GM12878 (cell line): Measurements from ENCODE around the gene LPIN3. TPM values are rescaled to one million over a fixed set of nuclear protein-coding genes. Genes with fewer than 3 reads are reported as not detected.

ENCODE experiments used
- ATAC-seq: fragments of 200-7000 bp; cut with Tn5 transposase; 3 replicates; pipeline ENCODE4 v1.9.1; 2020; ENCODE audit warnings: mild to moderate bottlenecking, moderate library complexity
- BruUV-seq: library from RNA; stranded (reverse); fragments of 400-500 nt; replicated peaks from 2 replicates; lab custom pipeline; 2021; lab: Mats Ljungman, UMichigan
- CTCF ChIA-PET: fragments of 300-600 bp; sonication (Branson Sonifier 250); formaldehyde crosslinking; extraction: SDS; loops from one replicate; lab custom pipeline; 2021; ENCODE audit warnings: inconsistent platforms; lab: Yijun Ruan, JAX
- POLR2A ChIA-PET: fragments of 350-600 bp; formaldehyde crosslinking; extraction: SDS; loops from one replicate; lab custom pipeline; 2021; ENCODE audit warnings: inconsistent platforms; lab: Charles Lee
- RAD21 ChIA-PET: fragments of 300-600 bp; sonication (Branson Sonifier 250); formaldehyde crosslinking; loops from one replicate; lab custom pipeline; 2023; ENCODE audit warnings: antibody characterized with exemption; ENCODE audit not compliant: unreplicated experiment; lab: Charles Lee
- SMC1A ChIA-PET: fragments of 300-600 bp; sonication (Branson Sonifier 250); formaldehyde crosslinking; loops from one replicate; lab custom pipeline; 2023; ENCODE audit not compliant: unreplicated experiment, uncharacterized antibody; lab: Charles Lee
- DNase-seq: peaks from one replicate; pipeline ENCODE4 v3.0.0-alpha.2; 2011; ENCODE audit warnings: low read depth, low spot score
- FAIRE-seq: peaks from 3 replicates; lab custom pipeline; 2011; peaks lifted over from hg19 to GRCh38; lab: Jason Lieb, UNC
- H2AFZ ChIP-seq: 2 replicates; pipeline ENCODE4 v1.6.0; 2011; ENCODE audit warnings: low read depth, low read length, control low read depth; ENCODE audit not compliant: control insufficient read depth
- H3K27ac ChIP-seq: 2 replicates; pipeline ENCODE4 v1.5.1; 2011; ENCODE audit warnings: control low read depth; ENCODE audit not compliant: control insufficient read depth, insufficient read depth
- H3K27me3 ChIP-seq, 2 experiments: replicated peaks in 1 of 2; 2 replicates each; pipeline versions ENCODE4 v1.6.0 to v1.6.1; 2011; ENCODE audit warnings: low read length in 1 of 2; ENCODE audit not compliant: control insufficient read depth in 2 of 2, insufficient read depth in 2 of 2
- H3K36me3 ChIP-seq, 2 experiments: 2 replicates each; pipeline ENCODE4 v1.5.1; 2011; ENCODE audit warnings: low read length in 1 of 2; ENCODE audit not compliant: control insufficient read depth in 2 of 2, insufficient read depth in 2 of 2
- H3K4me1 ChIP-seq: 2 replicates; pipeline ENCODE4 v1.6.1; 2011; ENCODE audit warnings: mild to moderate bottlenecking, low read length, moderate library complexity, mixed read lengths; ENCODE audit not compliant: control insufficient read depth, insufficient read depth
- H3K4me2 ChIP-seq: 2 replicates; pipeline ENCODE4 v1.6.0; 2011; ENCODE audit warnings: control low read depth; ENCODE audit not compliant: control insufficient read depth, insufficient read depth
- H3K4me3 ChIP-seq: fragments of 200-600 bp; sonication (generic); 2 replicates; pipeline ENCODE4 v1.5.1; 2016
- H3K79me2 ChIP-seq: 2 replicates; pipeline ENCODE4 v1.6.0; 2011; ENCODE audit warnings: low read length; ENCODE audit not compliant: control insufficient read depth, insufficient read depth
- H3K9ac ChIP-seq: 2 replicates; pipeline ENCODE4 v1.8.0; 2011; ENCODE audit warnings: low read length, control low read depth, mixed read lengths; ENCODE audit not compliant: control insufficient read depth, insufficient read depth
- H3K9me3 ChIP-seq: replicated peaks from 3 replicates; pipeline ENCODE4 v1.5.1; 2011; ENCODE audit warnings: mild to moderate bottlenecking, low read length; ENCODE audit not compliant: control insufficient read depth, insufficient read depth
- H4K20me1 ChIP-seq: 2 replicates; pipeline ENCODE4 v1.6.0; 2011; ENCODE audit not compliant: control insufficient read depth, insufficient read depth
- ATF7 ChIP-seq: fragments of 450-650 bp; IDR thresholded peaks from 2 replicates; pipeline ENCODE4 v1.6.1; 2016; ENCODE audit warnings: low read depth, mild to moderate bottlenecking
- EED ChIP-seq: sonication (generic); IDR thresholded peaks from 2 replicates; pipeline ENCODE4 v1.6.1; 2016; ENCODE audit warnings: antibody characterized with exemption, low read depth
- whole genome bisulfite sequencing: methylation state at CpG from one replicate; pipeline ENCODE4 v1.1.6; 2016; ENCODE audit warnings: low lambda C conversion rate; ENCODE audit not compliant: insufficient replicate concordance, insufficient coverage; ENCODE audit errors: missing lambda C conversion rate; 5-methylcytosine and 5-hydroxymethylcytosine counted together
- in situ Hi-C: fragments of 300-500 bp; cut with MboI; formaldehyde crosslinking; loops from 9 replicates; pipeline ENCODE4 v1.14.3; 2018; ENCODE audit warnings: mixed read lengths
- intact Hi-C: fragments of 100-400 bp; cut with micrococcal nuclease; formaldehyde crosslinking; loops from one replicate; pipeline ENCODE4 v1.14.2; 2022; ENCODE audit not compliant: unreplicated experiment
- polyA plus RNA-seq, 11 experiments: library from polyadenylated mRNA; depleted of rRNA in 4 of 11; unstranded in 6 of 11; stranded (reverse) in 5 of 11; fragments of >200 nt; fragmentation: Nextera tagmentation in 4 of 11; fragmentation: Illumina TruSeq in 1 of 11; extraction: Ambion mirVana in 4 of 11; extraction: Trizol in 1 of 11; gene quantifications; 1 replicate in 1 of 11; 2 replicates in 10 of 11; pipeline versions ENCODE4 v1.2.1 to v1.2.3, GENCODE V29; 2011 to 2016; ENCODE audit warnings: inconsistent platforms in 2 of 11, missing spikeins in 2 of 11, low read depth in 1 of 11
- total RNA-seq, 4 experiments: library from RNA; depleted of rRNA in 3 of 4; stranded (reverse); fragments of >200 nt in 3 of 4; fragmentation: Illumina TruSeq in 1 of 4; extraction: Trizol in 1 of 4; gene quantifications; 2 replicates each; pipeline versions ENCODE4 v1.2.1 to v1.2.3, GENCODE V29; 2013 to 2021
- TF ChIP-seq, protein P1 (sequence below): fragments of 450-650 bp; IDR thresholded peaks from 2 replicates; pipeline ENCODE4 v1.6.1; 2017; ENCODE audit warnings: mild to moderate bottlenecking, moderate library complexity
- TF ChIP-seq, protein P2 (sequence below): fragments of 450-650 bp; IDR thresholded peaks from 2 replicates; pipeline ENCODE4 v1.6.1; 2018; ENCODE audit warnings: mild to moderate bottlenecking, low read depth, moderate library complexity; ENCODE audit not compliant: partially characterized antibody

Gene LPIN3
- total and polyA plus RNA-seq, 10 of the 15 experiments (the other 5 are each of a cell fraction or from before 2014, with no cell fraction given), result 0.13 to 1.3 (median 0.51) TPM

DNA sequence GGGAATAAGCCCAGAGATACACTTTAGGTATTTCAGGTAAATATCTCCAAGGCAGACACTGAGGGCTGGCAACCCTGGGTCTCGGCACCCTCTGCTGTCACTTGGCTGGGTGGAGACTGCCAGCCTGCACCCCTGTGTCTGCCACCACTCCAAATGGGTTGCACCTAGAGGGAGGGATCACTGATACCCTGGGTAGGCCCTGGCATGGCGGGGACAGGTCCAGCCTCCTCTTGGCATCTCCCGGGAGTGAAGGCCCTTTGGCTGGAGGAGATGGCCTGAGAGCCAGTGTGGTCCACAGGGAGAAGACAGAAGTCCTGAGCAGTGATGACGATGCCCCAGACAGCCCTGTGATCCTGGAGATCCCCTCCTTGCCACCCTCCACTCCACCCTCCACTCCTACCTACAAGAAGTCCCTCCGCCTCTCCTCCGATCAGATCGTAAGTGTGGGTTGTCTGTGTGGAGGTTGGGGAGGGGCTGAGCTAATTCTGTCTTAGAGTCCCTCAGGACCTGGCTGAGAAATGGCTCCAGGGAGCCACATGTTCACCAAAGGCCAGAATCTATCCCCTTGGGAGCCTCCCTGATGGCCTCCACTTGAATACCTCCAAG lies 15.1 kb downstream of the LPIN3 start:
- Histone ChIP-seq H3K79me2 (no peaks in the 10 kb centered on the region), H3K27ac (no peak overlapping the region), H3K4me3 (no peak overlapping the region), H3K4me2 (no peak overlapping the region), H3K9ac (no peak overlapping the region), H3K27me3 (no peaks in the 10 kb centered on the region; a peak in 1 of 4 replicates), H2AFZ (no peak overlapping the region), H4K20me1 (no peaks in the 10 kb centered on the region), H3K9me3 (no peaks in the 10 kb centered on the region), H3K4me1 (no peaks in the 10 kb centered on the region)
- POLR2A ChIA-PET, result no interaction called here
- CTCF ChIA-PET, result interaction anchor here (1.0 kb wide), 1 partner anchor 16 kb away, joined by 4 read pairs; the partner anchor contains the start of gene LPIN3
- BruUV-seq, result no TSS peak
- intact Hi-C loops (no loop called here), in situ Hi-C loops (no loop called here)
- DNase-seq, result no peak
- FAIRE-seq, result no peak
- SMC1A ChIA-PET, result no interaction called here
- RAD21 ChIA-PET, result no interaction called here
- WGBS, result 72% methylated on average over 7 of the region's 7 CpGs
- ATAC-seq, result no peak
- TF ChIP-seq, protein P1, sequence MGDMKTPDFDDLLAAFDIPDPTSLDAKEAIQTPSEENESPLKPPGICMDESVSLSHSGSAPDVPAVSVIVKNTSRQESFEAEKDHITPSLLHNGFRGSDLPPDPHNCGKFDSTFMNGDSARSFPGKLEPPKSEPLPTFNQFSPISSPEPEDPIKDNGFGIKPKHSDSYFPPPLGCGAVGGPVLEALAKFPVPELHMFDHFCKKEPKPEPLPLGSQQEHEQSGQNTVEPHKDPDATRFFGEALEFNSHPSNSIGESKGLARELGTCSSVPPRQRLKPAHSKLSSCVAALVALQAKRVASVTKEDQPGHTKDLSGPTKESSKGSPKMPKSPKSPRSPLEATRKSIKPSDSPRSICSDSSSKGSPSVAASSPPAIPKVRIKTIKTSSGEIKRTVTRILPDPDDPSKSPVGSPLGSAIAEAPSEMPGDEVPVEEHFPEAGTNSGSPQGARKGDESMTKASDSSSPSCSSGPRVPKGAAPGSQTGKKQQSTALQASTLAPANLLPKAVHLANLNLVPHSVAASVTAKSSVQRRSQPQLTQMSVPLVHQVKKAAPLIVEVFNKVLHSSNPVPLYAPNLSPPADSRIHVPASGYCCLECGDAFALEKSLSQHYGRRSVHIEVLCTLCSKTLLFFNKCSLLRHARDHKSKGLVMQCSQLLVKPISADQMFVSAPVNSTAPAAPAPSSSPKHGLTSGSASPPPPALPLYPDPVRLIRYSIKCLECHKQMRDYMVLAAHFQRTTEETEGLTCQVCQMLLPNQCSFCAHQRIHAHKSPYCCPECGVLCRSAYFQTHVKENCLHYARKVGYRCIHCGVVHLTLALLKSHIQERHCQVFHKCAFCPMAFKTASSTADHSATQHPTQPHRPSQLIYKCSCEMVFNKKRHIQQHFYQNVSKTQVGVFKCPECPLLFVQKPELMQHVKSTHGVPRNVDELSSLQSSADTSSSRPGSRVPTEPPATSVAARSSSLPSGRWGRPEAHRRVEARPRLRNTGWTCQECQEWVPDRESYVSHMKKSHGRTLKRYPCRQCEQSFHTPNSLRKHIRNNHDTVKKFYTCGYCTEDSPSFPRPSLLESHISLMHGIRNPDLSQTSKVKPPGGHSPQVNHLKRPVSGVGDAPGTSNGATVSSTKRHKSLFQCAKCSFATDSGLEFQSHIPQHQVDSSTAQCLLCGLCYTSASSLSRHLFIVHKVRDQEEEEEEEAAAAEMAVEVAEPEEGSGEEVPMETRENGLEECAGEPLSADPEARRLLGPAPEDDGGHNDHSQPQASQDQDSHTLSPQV, result no peak
- TF ChIP-seq, all 136 proteins: peak for 0
- no peaks in the 10 kb centered on the region for H3K36me3 ChIP-seq

DNA sequence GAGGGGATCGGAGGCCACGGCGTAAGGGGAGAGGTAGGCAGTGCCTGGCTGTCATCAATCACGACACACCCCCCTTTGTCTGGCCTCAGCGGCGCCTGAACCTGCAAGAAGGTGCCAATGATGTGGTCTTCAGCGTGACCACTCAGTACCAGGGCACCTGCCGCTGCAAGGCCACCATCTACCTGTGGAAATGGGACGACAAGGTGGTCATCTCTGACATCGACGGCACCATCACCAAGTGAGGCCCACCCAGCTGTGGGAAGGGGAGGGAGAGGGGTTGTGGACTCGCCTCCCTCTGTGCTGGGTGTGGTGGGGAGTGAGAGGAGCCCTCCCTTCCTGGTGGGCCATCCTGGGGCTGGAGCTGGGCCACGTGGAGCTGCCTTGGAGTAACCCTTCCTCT lies 16.3 kb downstream of the LPIN3 start:
- Histone ChIP-seq H3K4me3 (no peak overlapping the region), H3K4me2 (no peak overlapping the region), H3K27me3 (no peaks in the 10 kb centered on the region; a peak in 1 of 4 replicates), H3K27ac (no peak overlapping the region), H3K9me3 (no peaks in the 10 kb centered on the region), H4K20me1 (no peaks in the 10 kb centered on the region), H3K4me1 (no peaks in the 10 kb centered on the region), H3K9ac (no peak overlapping the region), H3K36me3 (no peaks in the 10 kb centered on the region), H2AFZ (no peak overlapping the region), H3K79me2 (no peaks in the 10 kb centered on the region)
- WGBS, result 56% methylated on average over 13 of the region's 13 CpGs
- intact Hi-C loops, result no loop called here
- TF ChIP-seq, protein P2, sequence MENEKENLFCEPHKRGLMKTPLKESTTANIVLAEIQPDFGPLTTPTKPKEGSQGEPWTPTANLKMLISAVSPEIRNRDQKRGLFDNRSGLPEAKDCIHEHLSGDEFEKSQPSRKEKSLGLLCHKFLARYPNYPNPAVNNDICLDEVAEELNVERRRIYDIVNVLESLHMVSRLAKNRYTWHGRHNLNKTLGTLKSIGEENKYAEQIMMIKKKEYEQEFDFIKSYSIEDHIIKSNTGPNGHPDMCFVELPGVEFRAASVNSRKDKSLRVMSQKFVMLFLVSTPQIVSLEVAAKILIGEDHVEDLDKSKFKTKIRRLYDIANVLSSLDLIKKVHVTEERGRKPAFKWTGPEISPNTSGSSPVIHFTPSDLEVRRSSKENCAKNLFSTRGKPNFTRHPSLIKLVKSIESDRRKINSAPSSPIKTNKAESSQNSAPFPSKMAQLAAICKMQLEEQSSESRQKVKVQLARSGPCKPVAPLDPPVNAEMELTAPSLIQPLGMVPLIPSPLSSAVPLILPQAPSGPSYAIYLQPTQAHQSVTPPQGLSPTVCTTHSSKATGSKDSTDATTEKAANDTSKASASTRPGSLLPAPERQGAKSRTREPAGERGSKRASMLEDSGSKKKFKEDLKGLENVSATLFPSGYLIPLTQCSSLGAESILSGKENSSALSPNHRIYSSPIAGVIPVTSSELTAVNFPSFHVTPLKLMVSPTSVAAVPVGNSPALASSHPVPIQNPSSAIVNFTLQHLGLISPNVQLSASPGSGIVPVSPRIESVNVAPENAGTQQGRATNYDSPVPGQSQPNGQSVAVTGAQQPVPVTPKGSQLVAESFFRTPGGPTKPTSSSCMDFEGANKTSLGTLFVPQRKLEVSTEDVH, result no peak
- TF ChIP-seq ATF7, result no peak
- no peak for TF ChIP-seq EED
- ChIA-PET SMC1A (no interaction called here), RAD21 (no interaction called here), CTCF (interaction anchor here (0.7 kb wide), 1 partner anchor 10 kb away, joined by 4 read pairs; no protein-coding TSS in a partner anchor), POLR2A (no interaction called here)
- FAIRE-seq (no peak), DNase-seq (no peak), ATAC-seq (no peak)
- BruUV-seq, result no TSS peak
- in situ Hi-C loops, result no loop called here
